OCI-LY3 (cell line): ENCODE measurements around the gene COG8.

Source experiments
- CTCF ChIP-seq: fragments of 200-600, 300-600 bp; sonication (generic); IDR thresholded peaks from 2 replicates; pipeline ENCODE4 v1.5.1; 2014; ENCODE audit warnings: antibody characterized with exemption, low read length, low read depth
- EZH2phosphoT487 ChIP-seq: fragments of 200-600 bp; shearing (Covaris generic); IDR thresholded peaks from 2 replicates; pipeline ENCODE4 v1.6.1; 2018; ENCODE audit warnings: antibody characterized with exemption, mixed run types, low read depth

- TF ChIP-seq CTCF (no peak), EZH2phosphoT487 (no peak)
These were observed 41.1 kb downstream of the COG8 start for GRCh38 chr16:69298261-69298660.
